ENCODE data around the gene RNFT2.

DNA sequence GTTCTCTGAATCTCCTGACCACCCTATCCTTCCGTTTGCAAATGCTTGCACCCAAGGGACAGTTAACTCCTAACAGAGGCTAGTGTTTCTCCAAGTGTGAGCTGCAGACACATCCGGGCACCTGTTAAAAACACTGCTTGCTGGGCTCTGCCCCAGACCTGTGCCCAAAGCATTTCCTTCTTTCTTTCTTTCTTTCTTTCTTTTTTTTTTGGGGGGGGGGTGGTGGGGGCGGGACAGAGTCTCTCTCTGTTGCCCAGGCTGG is 42.7 kb upstream of the RNFT2 start:
- TF ChIP-seq, protein P1, sequence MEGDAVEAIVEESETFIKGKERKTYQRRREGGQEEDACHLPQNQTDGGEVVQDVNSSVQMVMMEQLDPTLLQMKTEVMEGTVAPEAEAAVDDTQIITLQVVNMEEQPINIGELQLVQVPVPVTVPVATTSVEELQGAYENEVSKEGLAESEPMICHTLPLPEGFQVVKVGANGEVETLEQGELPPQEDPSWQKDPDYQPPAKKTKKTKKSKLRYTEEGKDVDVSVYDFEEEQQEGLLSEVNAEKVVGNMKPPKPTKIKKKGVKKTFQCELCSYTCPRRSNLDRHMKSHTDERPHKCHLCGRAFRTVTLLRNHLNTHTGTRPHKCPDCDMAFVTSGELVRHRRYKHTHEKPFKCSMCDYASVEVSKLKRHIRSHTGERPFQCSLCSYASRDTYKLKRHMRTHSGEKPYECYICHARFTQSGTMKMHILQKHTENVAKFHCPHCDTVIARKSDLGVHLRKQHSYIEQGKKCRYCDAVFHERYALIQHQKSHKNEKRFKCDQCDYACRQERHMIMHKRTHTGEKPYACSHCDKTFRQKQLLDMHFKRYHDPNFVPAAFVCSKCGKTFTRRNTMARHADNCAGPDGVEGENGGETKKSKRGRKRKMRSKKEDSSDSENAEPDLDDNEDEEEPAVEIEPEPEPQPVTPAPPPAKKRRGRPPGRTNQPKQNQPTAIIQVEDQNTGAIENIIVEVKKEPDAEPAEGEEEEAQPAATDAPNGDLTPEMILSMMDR (IDR thresholded peaks at IDR 0.05), result no peak
- no peak for TF ChIP-seq POLR2A (IDR thresholded peaks at IDR 0.05)

Measured in Peyer's patch (tissue), 4 donors.